G401.6 (cell line): ENCODE data around the gene TRIM25.

Experiments
- FAIRE-seq: peaks from 2 replicates; lab custom pipeline; 2012; peaks lifted over from hg19 to GRCh38; lab: Jason Lieb, UNC

Gene TRIM25

GRCh38 chr17:56866076-56866475 is 47.8 kb downstream of the TRIM25 start:
- FAIRE-seq: no peak

- no peak for FAIRE-seq
These were observed 49.9 kb downstream of the TRIM25 start for GRCh38 chr17:56863974-56864373.

- no peak for FAIRE-seq
These were observed 52.0 kb downstream of the TRIM25 start for GRCh38 chr17:56861899-56862298.

GRCh38 chr17:56851008-56851407 is 62.8 kb downstream of the TRIM25 start:
- no peak for FAIRE-seq

- no peak for FAIRE-seq
These were observed 63.3 kb downstream of the TRIM25 start for GRCh38 chr17:56850591-56850990.

- FAIRE-seq: no peak
These were observed 64.7 kb downstream of the TRIM25 start for GRCh38 chr17:56849131-56849530.

GRCh38 chr17:56847106-56847505 is 66.7 kb downstream of the TRIM25 start:
- no peak for FAIRE-seq

- no peak for FAIRE-seq
These were observed 67.9 kb downstream of the TRIM25 start for GRCh38 chr17:56845934-56846333.

- no peak for FAIRE-seq
These were observed 71.3 kb downstream of the TRIM25 start for GRCh38 chr17:56842577-56842976.

GRCh38 chr17:56838687-56839086 is 75.2 kb downstream of the TRIM25 start:
- no peak for FAIRE-seq
